DND-41 (cell line): ENCODE results near the gene FNDC3B.

Source experiments
- ATAC-seq: fragments of 200-7000 bp; cut with Tn5 transposase; 3 replicates; pipeline ENCODE4 v1.9.1; 2021; ENCODE audit warnings: low read depth; ENCODE audit not compliant: insufficient read depth
- DNase-seq: peaks from one replicate; pipeline ENCODE4 v3.0.0-alpha.2; 2020
- H2AFZ ChIP-seq: 2 replicates; pipeline ENCODE4 v1.6.0; 2012; ENCODE audit warnings: low read depth, low read length
- H3K27ac ChIP-seq: 2 replicates; pipeline ENCODE4 v1.5.1; 2012; ENCODE audit warnings: low read length, inconsistent platforms
- H3K27me3 ChIP-seq: fragments of 200-600 bp; sonication (generic); 2 replicates; pipeline ENCODE4 v1.6.0; 2012; ENCODE audit warnings: low read length, mild to moderate bottlenecking, inconsistent platforms; ENCODE audit not compliant: insufficient read depth, poor library complexity
- H3K36me3 ChIP-seq: 2 replicates; pipeline ENCODE4 v1.5.1; 2012; ENCODE audit warnings: low read length, inconsistent platforms; ENCODE audit not compliant: insufficient read depth
- H3K4me1 ChIP-seq: 2 replicates; pipeline ENCODE4 v1.5.1; 2012; ENCODE audit warnings: mild to moderate bottlenecking, low read length; ENCODE audit not compliant: insufficient read depth
- H3K4me2 ChIP-seq: 2 replicates; pipeline ENCODE4 v1.6.0; 2012; ENCODE audit warnings: mild to moderate bottlenecking, moderate library complexity, low read length, inconsistent platforms; ENCODE audit not compliant: insufficient read depth
- H3K4me3 ChIP-seq, 2 experiments: fragments of 200-600 bp in 1 of 2; shearing (Covaris generic) in 1 of 2; 2 replicates each; pipeline ENCODE4 v1.5.1; 2012 to 2016; ENCODE audit warnings: inconsistent platforms in 2 of 2, low read length in 2 of 2, mild to moderate bottlenecking in 2 of 2, low read depth in 1 of 2, moderate library complexity in 1 of 2
- H3K79me2 ChIP-seq: 2 replicates; pipeline ENCODE4 v1.6.0; 2012; ENCODE audit warnings: low read length, inconsistent platforms; ENCODE audit not compliant: insufficient read depth
- H3K9ac ChIP-seq: 2 replicates; pipeline ENCODE4 v1.6.0; 2012; ENCODE audit warnings: low read depth, mild to moderate bottlenecking, inconsistent platforms, low read length, moderate library complexity
- H3K9me3 ChIP-seq: 2 replicates; pipeline ENCODE4 v1.5.1; 2012; ENCODE audit warnings: low read length, moderate library complexity, mild to moderate bottlenecking, inconsistent platforms; ENCODE audit not compliant: insufficient read depth, severe bottlenecking
- H4K20me1 ChIP-seq: 2 replicates; pipeline ENCODE4 v1.6.0; 2012; ENCODE audit warnings: low read length; ENCODE audit not compliant: insufficient read depth
- EZH2 ChIP-seq: IDR thresholded peaks from 3 replicates; pipeline ENCODE4 v1.6.1; 2012; ENCODE audit warnings: borderline replicate concordance, low read depth, mild to moderate bottlenecking, moderate library complexity, low read length, inconsistent platforms; ENCODE audit not compliant: severe bottlenecking
- TF ChIP-seq, protein P1 (sequence below): IDR thresholded peaks from 2 replicates; pipeline ENCODE4 v1.5.1; 2012; ENCODE audit warnings: borderline replicate concordance, low read length, moderate library complexity, mild to moderate bottlenecking; ENCODE audit not compliant: poor library complexity, severe bottlenecking; ENCODE audit errors: extremely low read depth

The FNDC3B gene

DNA sequence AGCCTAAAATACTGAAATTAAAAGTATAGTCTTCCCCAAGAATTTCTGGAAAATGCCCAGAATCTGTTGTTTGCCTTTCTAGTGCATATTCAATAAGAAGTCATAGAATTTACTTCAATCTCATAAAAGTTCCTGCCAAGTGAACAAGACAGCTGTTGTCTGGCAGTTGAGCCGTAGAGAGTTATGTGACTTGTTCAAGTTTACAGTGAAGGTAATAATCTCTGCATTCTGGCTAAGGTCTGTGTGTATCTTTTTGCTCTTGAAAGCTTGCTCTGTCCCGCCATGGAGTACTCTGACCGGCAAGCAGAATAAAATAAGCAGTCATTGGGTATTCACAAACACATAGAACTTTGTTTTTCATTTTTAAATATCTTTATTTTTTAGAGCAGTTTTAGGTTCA, 331.0 kb downstream of the FNDC3B start:
- H3K4me2 ChIP-seq: no peak overlapping the region
- DNase-seq: no peak
- H4K20me1 ChIP-seq: no peaks in the 10 kb centered on the region
- H2AFZ ChIP-seq: no peak overlapping the region
- no peak overlapping the region for H3K27ac ChIP-seq
- H3K4me3 ChIP-seq: no peak overlapping the region
- no peaks in the 10 kb centered on the region for H3K27me3 ChIP-seq
- no peaks in the 10 kb centered on the region for H3K9me3 ChIP-seq
- TF ChIP-seq, protein P1, sequence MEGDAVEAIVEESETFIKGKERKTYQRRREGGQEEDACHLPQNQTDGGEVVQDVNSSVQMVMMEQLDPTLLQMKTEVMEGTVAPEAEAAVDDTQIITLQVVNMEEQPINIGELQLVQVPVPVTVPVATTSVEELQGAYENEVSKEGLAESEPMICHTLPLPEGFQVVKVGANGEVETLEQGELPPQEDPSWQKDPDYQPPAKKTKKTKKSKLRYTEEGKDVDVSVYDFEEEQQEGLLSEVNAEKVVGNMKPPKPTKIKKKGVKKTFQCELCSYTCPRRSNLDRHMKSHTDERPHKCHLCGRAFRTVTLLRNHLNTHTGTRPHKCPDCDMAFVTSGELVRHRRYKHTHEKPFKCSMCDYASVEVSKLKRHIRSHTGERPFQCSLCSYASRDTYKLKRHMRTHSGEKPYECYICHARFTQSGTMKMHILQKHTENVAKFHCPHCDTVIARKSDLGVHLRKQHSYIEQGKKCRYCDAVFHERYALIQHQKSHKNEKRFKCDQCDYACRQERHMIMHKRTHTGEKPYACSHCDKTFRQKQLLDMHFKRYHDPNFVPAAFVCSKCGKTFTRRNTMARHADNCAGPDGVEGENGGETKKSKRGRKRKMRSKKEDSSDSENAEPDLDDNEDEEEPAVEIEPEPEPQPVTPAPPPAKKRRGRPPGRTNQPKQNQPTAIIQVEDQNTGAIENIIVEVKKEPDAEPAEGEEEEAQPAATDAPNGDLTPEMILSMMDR: no peak
- no peak for TF ChIP-seq EZH2
- no peaks in the 10 kb centered on the region for H3K4me1 ChIP-seq
- no peak overlapping the region for H3K9ac ChIP-seq
- no peak for ATAC-seq
- no peaks in the 10 kb centered on the region for H3K79me2 ChIP-seq
- H3K36me3 ChIP-seq: no peaks in the 10 kb centered on the region

DNA sequence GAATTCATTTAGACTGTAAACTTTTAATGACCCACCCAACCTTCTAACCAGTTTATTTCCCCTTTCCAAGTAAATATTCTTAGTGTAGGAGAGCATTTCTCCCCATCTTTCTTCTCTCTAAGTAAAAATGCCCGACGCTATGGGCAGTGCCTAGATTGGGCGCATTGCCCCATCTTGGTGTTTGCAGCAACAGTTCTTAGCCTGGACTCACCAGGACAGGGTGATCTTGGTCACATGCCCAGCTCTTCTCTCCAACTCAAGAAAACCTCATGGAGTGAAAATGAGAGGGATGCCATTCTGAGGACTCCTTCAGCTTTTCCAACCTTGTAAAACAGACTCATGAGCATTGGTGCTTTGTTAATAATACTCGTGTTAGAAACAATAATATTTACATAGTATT, 332.2 kb downstream of the FNDC3B start:
- Histone ChIP-seq H3K4me3 (no peak overlapping the region), H3K27ac (no peak overlapping the region), H3K36me3 (no peaks in the 10 kb centered on the region), H3K9ac (no peak overlapping the region), H3K4me2 (no peak overlapping the region), H3K4me1 (no peaks in the 10 kb centered on the region), H3K9me3 (no peaks in the 10 kb centered on the region), H3K79me2 (no peaks in the 10 kb centered on the region), H4K20me1 (no peaks in the 10 kb centered on the region), H3K27me3 (no peaks in the 10 kb centered on the region), H2AFZ (no peak overlapping the region)
- no peak for DNase-seq
- no peak for TF ChIP-seq EZH2
- TF ChIP-seq, protein P1: no peak
- no peak for ATAC-seq

DNA sequence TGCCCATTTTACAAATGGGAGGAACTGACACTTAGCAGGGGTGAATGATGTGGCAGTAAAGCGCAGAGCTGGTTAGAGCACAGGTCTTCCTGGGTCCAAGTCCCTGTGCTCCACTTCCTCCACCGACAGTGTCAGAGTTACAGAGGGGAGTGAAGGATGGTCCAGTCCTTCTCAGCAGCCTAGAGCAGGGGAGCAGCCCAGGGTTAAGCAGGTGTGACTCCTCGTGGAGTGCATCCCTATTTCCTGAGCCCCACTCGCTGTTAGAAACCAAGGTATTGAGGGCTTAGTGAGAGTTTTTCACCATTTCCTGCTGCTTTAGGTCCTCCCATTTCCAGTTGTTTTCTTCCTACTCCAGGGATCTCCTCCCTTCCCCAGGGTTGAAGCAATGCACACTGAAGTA, 333.5 kb downstream of the FNDC3B start:
- DNase-seq: no peak
- Histone ChIP-seq H3K9ac (no peak overlapping the region), H3K9me3 (no peaks in the 10 kb centered on the region), H3K4me3 (no peak overlapping the region), H2AFZ (no peak overlapping the region), H3K27ac (no peak overlapping the region), H3K36me3 (no peaks in the 10 kb centered on the region), H3K4me2 (no peak overlapping the region), H3K4me1 (no peaks in the 10 kb centered on the region), H3K27me3 (no peaks in the 10 kb centered on the region), H4K20me1 (no peaks in the 10 kb centered on the region), H3K79me2 (no peaks in the 10 kb centered on the region)
- TF ChIP-seq, protein P1: no peak
- TF ChIP-seq EZH2: no peak
- ATAC-seq: no peak

DNA sequence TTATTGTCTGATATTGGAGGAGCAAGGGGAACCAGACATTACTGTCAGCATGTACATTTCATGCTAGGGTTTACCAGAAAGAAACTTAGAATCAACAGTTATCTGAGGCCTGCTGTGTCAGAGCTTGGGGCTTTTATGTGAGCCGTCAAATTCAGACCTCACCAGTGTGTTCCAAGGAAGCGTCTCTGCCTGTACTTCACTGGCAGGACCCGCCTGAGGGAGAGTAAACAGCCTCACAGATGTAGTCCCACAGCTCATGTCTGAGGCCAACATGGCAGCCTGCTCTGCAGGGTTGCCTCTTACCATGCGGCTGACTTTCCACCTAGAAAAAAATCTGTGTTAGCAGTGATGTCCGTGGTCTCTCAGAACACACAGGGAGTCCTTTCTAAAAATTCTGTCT, 334.5 kb downstream of the FNDC3B start:
- Histone ChIP-seq H4K20me1 (no peaks in the 10 kb centered on the region), H3K9me3 (no peaks in the 10 kb centered on the region), H3K27me3 (no peaks in the 10 kb centered on the region), H2AFZ (no peak overlapping the region), H3K4me1 (no peaks in the 10 kb centered on the region), H3K27ac (no peak overlapping the region), H3K9ac (no peak overlapping the region), H3K4me3 (no peak overlapping the region), H3K36me3 (peaks cover 1% of the 10 kb centered on the region; the same call in 1 of the 2 replicates), H3K79me2 (no peaks in the 10 kb centered on the region), H3K4me2 (no peak overlapping the region)
- TF ChIP-seq EZH2: no peak
- TF ChIP-seq, protein P1: no peak
- ATAC-seq (no peak), DNase-seq (no peak)
